Measurements from ENCODE around the gene MPIG6B.

GRCh38 chr6:31693535-31693934, 29.6 kb upstream of the MPIG6B start:
- TF ChIP-seq, protein P1, sequence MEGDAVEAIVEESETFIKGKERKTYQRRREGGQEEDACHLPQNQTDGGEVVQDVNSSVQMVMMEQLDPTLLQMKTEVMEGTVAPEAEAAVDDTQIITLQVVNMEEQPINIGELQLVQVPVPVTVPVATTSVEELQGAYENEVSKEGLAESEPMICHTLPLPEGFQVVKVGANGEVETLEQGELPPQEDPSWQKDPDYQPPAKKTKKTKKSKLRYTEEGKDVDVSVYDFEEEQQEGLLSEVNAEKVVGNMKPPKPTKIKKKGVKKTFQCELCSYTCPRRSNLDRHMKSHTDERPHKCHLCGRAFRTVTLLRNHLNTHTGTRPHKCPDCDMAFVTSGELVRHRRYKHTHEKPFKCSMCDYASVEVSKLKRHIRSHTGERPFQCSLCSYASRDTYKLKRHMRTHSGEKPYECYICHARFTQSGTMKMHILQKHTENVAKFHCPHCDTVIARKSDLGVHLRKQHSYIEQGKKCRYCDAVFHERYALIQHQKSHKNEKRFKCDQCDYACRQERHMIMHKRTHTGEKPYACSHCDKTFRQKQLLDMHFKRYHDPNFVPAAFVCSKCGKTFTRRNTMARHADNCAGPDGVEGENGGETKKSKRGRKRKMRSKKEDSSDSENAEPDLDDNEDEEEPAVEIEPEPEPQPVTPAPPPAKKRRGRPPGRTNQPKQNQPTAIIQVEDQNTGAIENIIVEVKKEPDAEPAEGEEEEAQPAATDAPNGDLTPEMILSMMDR (conservative IDR thresholded peaks at IDR 0.05 in 1 of 2, IDR thresholded peaks at IDR 0.05 in 1 of 2; ENCODE audit: low read depth in 1 of 2, low read length in 2 of 2) = no peak
- no peak for TF ChIP-seq EZH2 (IDR thresholded peaks at IDR 0.05; ENCODE audit: low read length, missing control alignments)
